Breast epithelium (tissue), 3 donors: ENCODE results near the gene ZDHHC5.

Source experiments
- CTCF ChIP-seq, 3 donors: fragments of 450-650 bp; IDR thresholded peaks; one replicate each; pipeline ENCODE4 v1.5.1; 2016 to 2017; ENCODE audit warnings: antibody characterized with exemption in 3 of 3, mild to moderate bottlenecking in 3 of 3, moderate library complexity in 3 of 3
- POLR2A ChIP-seq: fragments of 450-650 bp; IDR thresholded peaks from one replicate; pipeline ENCODE4 v1.6.1; 2016; ENCODE audit warnings: antibody characterized with exemption, mild to moderate bottlenecking, moderate library complexity
- POLR2AphosphoS5 ChIP-seq, 3 donors: sonication (generic); formaldehyde crosslinking; IDR thresholded peaks; one replicate each; pipeline ENCODE4 v1.6.1; 2017; ENCODE audit warnings: antibody characterized with exemption in 3 of 3

GRCh38 chr11:57728829-57729228 lies 60.9 kb downstream of the ZDHHC5 start:
- no peak for TF ChIP-seq CTCF (IDR thresholded peaks at IDR 0.05)
- no peak for TF ChIP-seq POLR2AphosphoS5 (IDR thresholded peaks at IDR 0.05)
- no peak for TF ChIP-seq POLR2A
